ENCODE data around the gene TLR6. TPM values are rescaled to one million over a fixed set of nuclear protein-coding genes. Genes with fewer than 3 reads are reported as not detected.

The TLR6 gene
- total and polyA plus RNA-seq, 2 donors (not counting 1 experiment from before 2014, with no cell fraction given), result 10.0 to 60.6 TPM

DNA sequence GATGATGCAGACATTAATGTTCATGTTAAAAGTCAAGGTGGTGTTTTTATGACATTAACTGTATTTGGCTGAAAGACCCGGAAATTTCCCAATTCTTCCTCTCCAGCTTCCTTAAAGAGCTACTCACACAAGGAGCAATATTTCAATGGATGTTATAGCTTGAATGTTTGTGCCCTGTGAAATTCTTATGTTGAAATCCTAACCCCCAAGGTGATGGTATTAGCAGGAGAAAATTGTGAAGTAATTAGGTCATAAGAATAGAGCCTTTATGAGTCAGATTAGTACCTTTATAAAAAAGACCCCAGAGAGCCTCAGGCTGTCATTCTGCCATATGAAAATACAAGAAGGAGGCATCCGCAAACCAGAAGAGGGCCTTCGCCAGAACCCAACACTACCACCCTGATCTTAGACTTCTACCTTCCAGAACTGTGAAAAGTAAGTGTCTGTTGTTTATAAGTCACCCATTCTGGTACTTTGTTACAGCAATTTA is 55.6 kb downstream of the TLR6 start:
- H3K4me2 ChIP-seq (replicated peaks; ENCODE audit: low read depth, low read length, poor library complexity, severe bottlenecking), result no peak overlapping the region
- POLR2A ChIA-PET, result no interaction called here
- Mint-ChIP-seq H3K27ac (peak overlapping the region; percentile 34), H3K4me1 (peaks cover 44% of the 10 kb centered on the region), H3K9me3 (ENCODE audit: insufficient read depth) (peaks cover 14% of the 10 kb centered on the region), H3K27me3 (no peaks in the 10 kb centered on the region), H3K4me3 (no peak overlapping the region)
- H4K20me1 ChIP-seq (ENCODE audit: control insufficient read depth, insufficient read depth, low read length, poor library complexity, severe bottlenecking), result no peaks in the 10 kb centered on the region
- H3K4me3 ChIP-seq (ENCODE audit: control extremely low read depth in 1 of 5, extremely low read depth in 1 of 5, insufficient read depth in 1 of 5, low read depth in 2 of 5, low read length in 4 of 5), result peak overlapping the region in 1 of 5 experiments; percentile 61
- no CpG with 5 or more reads among the region's 3 CpGs for WGBS (ENCODE audit: insufficient coverage)
- peaks cover 26 to 35% of the 10 kb centered on the region in 2 donors for H3K4me1 ChIP-seq (ENCODE audit: control insufficient read depth in 2 of 2, insufficient read depth in 2 of 2, low read length in 2 of 2)
- intact Hi-C loops (cut with micrococcal nuclease), result loop anchor here (5.0 to 10.0 kb wide), 2 partner anchors 484 to 564 kb away; partner anchors contain the start of gene RFC1
- peaks cover 62% of the 10 kb centered on the region for H3K79me2 ChIP-seq (ENCODE audit: control insufficient read depth, insufficient read depth, low read length)
- peaks cover 31 to 68% of the 10 kb centered on the region in 2 experiments for H3K36me3 ChIP-seq (replicated peaks in 1 of 2; ENCODE audit: control extremely low read depth in 1 of 2, control insufficient read depth in 1 of 2, extremely low read depth in 1 of 2, insufficient read depth in 2 of 2, low read length in 1 of 2)
- ATAC-seq (ENCODE audit: low read depth) (no peak), DNase-seq (no peak)
- CTCF ChIA-PET, result interaction anchor here (1.0 to 7.7 kb wide), 5 partner anchors 18 to 101 kb away, joined by 3 to 180 read pairs (median 8); partner anchors contain the start of gene TLR10
- H3K9me3 ChIP-seq (ENCODE audit: control extremely low read depth in 1 of 3, control insufficient read depth in 2 of 3, insufficient read depth in 1 of 3, low read length in 2 of 3), result peaks cover 21 to 67% (median 35%) of the 10 kb centered on the region in 3 donors
- H2AFZ ChIP-seq (ENCODE audit: insufficient read depth, low read depth, low read length, poor library complexity, severe bottlenecking), result no peak overlapping the region
- H3K27me3 ChIP-seq (replicated peaks in 1 of 4; ENCODE audit: control extremely low read depth in 1 of 4, control insufficient read depth in 3 of 4, insufficient read depth in 4 of 4, low read length in 3 of 4), result no peaks in the 10 kb centered on the region
- TF ChIP-seq, protein P1, sequence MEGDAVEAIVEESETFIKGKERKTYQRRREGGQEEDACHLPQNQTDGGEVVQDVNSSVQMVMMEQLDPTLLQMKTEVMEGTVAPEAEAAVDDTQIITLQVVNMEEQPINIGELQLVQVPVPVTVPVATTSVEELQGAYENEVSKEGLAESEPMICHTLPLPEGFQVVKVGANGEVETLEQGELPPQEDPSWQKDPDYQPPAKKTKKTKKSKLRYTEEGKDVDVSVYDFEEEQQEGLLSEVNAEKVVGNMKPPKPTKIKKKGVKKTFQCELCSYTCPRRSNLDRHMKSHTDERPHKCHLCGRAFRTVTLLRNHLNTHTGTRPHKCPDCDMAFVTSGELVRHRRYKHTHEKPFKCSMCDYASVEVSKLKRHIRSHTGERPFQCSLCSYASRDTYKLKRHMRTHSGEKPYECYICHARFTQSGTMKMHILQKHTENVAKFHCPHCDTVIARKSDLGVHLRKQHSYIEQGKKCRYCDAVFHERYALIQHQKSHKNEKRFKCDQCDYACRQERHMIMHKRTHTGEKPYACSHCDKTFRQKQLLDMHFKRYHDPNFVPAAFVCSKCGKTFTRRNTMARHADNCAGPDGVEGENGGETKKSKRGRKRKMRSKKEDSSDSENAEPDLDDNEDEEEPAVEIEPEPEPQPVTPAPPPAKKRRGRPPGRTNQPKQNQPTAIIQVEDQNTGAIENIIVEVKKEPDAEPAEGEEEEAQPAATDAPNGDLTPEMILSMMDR (IDR thresholded peaks at IDR 0.05), result no peak
- TF ChIP-seq EZH2 (IDR thresholded peaks at IDR 0.05; ENCODE audit: borderline replicate concordance, insufficient read depth, low read depth, low read length, poor library complexity, severe bottlenecking), result no peak
- H3K27ac ChIP-seq (ENCODE audit: low read length in 2 of 2), result no peak overlapping the region
- H3K9ac ChIP-seq (ENCODE audit: low read length), result no peak overlapping the region

DNA sequence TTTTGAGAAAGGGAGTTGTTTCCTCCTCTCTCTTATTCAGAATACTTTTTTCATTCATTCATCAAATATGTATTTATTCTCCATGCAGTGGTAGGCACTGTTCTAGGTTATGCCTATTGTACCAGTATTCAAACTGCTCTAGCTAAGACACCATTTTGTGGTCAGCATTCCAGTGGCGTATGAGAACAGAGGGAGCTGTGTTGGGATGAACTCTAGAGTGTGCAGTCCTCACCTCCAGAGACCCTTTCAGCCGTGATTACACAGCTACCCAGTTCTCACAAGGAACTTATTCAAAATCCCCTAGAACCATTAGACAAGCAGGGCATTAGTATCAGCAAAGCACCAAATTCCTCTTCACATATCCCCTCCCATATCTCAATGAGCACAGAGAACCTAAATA is 56.3 kb downstream of the TLR6 start:
- peaks cover 17% of the 10 kb centered on the region for H3K9me3 Mint-ChIP-seq (ENCODE audit: insufficient read depth)

More for the DNA sequence above, 56.3 kb downstream of the TLR6 start:
- no peak overlapping the region for H2AFZ ChIP-seq (ENCODE audit: insufficient read depth, low read depth, low read length, poor library complexity, severe bottlenecking)
- H3K4me2 ChIP-seq (replicated peaks; ENCODE audit: low read depth, low read length, poor library complexity, severe bottlenecking), result no peak overlapping the region
- H3K27me3 Mint-ChIP-seq, result no peaks in the 10 kb centered on the region
- peaks cover 36 to 75% of the 10 kb centered on the region in 2 experiments for H3K36me3 ChIP-seq (replicated peaks in 1 of 2; ENCODE audit: control extremely low read depth in 1 of 2, control insufficient read depth in 1 of 2, extremely low read depth in 1 of 2, insufficient read depth in 2 of 2, low read length in 1 of 2)
- H3K4me1 Mint-ChIP-seq, result peaks cover 38% of the 10 kb centered on the region
- no peak overlapping the region for H3K27ac Mint-ChIP-seq
- ChIA-PET CTCF (interaction anchor here (1.0 to 7.7 kb wide), 5 partner anchors 17 to 101 kb away, joined by 3 to 180 read pairs (median 8); partner anchors contain the start of gene TLR10), POLR2A (no interaction called here)
- peak overlapping the region in 1 of 5 experiments; percentile 61 for H3K4me3 ChIP-seq (ENCODE audit: control extremely low read depth in 1 of 5, extremely low read depth in 1 of 5, insufficient read depth in 1 of 5, low read depth in 2 of 5, low read length in 4 of 5)
- H3K4me1 ChIP-seq (ENCODE audit: control insufficient read depth in 2 of 2, insufficient read depth in 2 of 2, low read length in 2 of 2), result peaks cover 22 to 30% of the 10 kb centered on the region in 2 donors
- peaks cover 21 to 73% (median 39%) of the 10 kb centered on the region in 3 donors for H3K9me3 ChIP-seq (ENCODE audit: control extremely low read depth in 1 of 3, control insufficient read depth in 2 of 3, insufficient read depth in 1 of 3, low read length in 2 of 3)
- intact Hi-C loops (cut with micrococcal nuclease), result loop anchor here (5.0 to 10.0 kb wide), 2 partner anchors 483 to 564 kb away; partner anchors contain the start of gene RFC1
- no peaks in the 10 kb centered on the region for H4K20me1 ChIP-seq (ENCODE audit: control insufficient read depth, insufficient read depth, low read length, poor library complexity, severe bottlenecking)
- TF ChIP-seq EZH2 (IDR thresholded peaks at IDR 0.05; ENCODE audit: borderline replicate concordance, insufficient read depth, low read depth, low read length, poor library complexity, severe bottlenecking), result no peak
- TF ChIP-seq, protein P1 (IDR thresholded peaks at IDR 0.05), result no peak
- H3K79me2 ChIP-seq (ENCODE audit: control insufficient read depth, insufficient read depth, low read length), result peaks cover 62% of the 10 kb centered on the region
- ATAC-seq (ENCODE audit: low read depth) (no peak), DNase-seq (no peak)
- H3K27ac ChIP-seq (ENCODE audit: low read length in 2 of 2), result no peak overlapping the region
- no peak overlapping the region for H3K4me3 Mint-ChIP-seq
- H3K9ac ChIP-seq (ENCODE audit: low read length), result no peak overlapping the region
- no peaks in the 10 kb centered on the region for H3K27me3 ChIP-seq (replicated peaks in 1 of 4; ENCODE audit: control extremely low read depth in 1 of 4, control insufficient read depth in 3 of 4, insufficient read depth in 4 of 4, low read length in 3 of 4)
- WGBS (ENCODE audit: insufficient coverage), result 100% methylated on average over 1 of the region's 2 CpGs
